T-cell (primary cell): Measurements from ENCODE around the gene CCDC134. TPM values are rescaled to one million over a fixed set of nuclear protein-coding genes. Genes with fewer than 3 reads are reported as not detected.
A peak's percentile ranks its signal among the peaks of the same experiment; 100 is the strongest.

ENCODE experiments used
- ATAC-seq, 4 experiments: fragments of 200-7000 bp in 3 of 4; fragments of 150-1000 bp in 1 of 4; cut with Tn5 transposase; replicated peaks in 1 of 4; 1 replicate in 3 of 4; 2 replicates in 1 of 4; pipeline ENCODE4 v1.10.0; 2021; ENCODE audit warnings: moderate library complexity in 3 of 4, mild to moderate bottlenecking in 2 of 4, moderate number of reproducible peaks in 1 of 4
- CTCF ChIA-PET, 2 donors: fragments of 300-600 bp; sonication (Branson Sonifier 250); formaldehyde crosslinking; loops; one replicate each; lab custom pipeline; 2022; ENCODE audit warnings: antibody characterized with exemption in 2 of 2; lab: Charles Lee
- POLR2A ChIA-PET, 2 donors: fragments of 300-600 bp; sonication (Branson Sonifier 250); formaldehyde crosslinking; loops; one replicate each; lab custom pipeline; 2022; ENCODE audit warnings: antibody characterized with exemption in 2 of 2; lab: Charles Lee
- DNase-seq, 35 experiments: peaks; one replicate each; pipeline versions ENCODE4 v3.0.0 to v3.0.0-alpha.2; 2013 to 2023
- H3K27ac ChIP-seq: one replicate; pipeline ENCODE4 v1.5.1; 2013; ENCODE audit warnings: low read length
- H3K27me3 ChIP-seq, 2 experiments: replicated peaks in 1 of 2; 1 replicate in 1 of 2; 2 replicates in 1 of 2; pipeline versions ENCODE4 v1.6.1 to v1.7.0; 2013; ENCODE audit warnings: low read length in 1 of 2, mixed read lengths in 1 of 2; ENCODE audit not compliant: control insufficient read depth in 2 of 2, insufficient read depth in 2 of 2; ENCODE audit errors: extremely low read depth in 1 of 2
- H3K36me3 ChIP-seq, 2 donors: 1 replicate in 1 of 2; 2 replicates in 1 of 2; pipeline versions ENCODE4 v1.6.1 to v1.7.0; 2013; ENCODE audit warnings: low read length in 1 of 2; ENCODE audit not compliant: control insufficient read depth in 2 of 2, insufficient read depth in 1 of 2; ENCODE audit errors: extremely low read depth in 1 of 2
- H3K4me1 ChIP-seq, 2 experiments: 1 replicate in 1 of 2; 2 replicates in 1 of 2; pipeline versions ENCODE4 v1.6.1 to v1.7.0; 2013; ENCODE audit warnings: low read length in 2 of 2, mixed read lengths in 1 of 2; ENCODE audit not compliant: insufficient read depth in 2 of 2, control insufficient read depth in 1 of 2; ENCODE audit errors: extremely low read depth in 1 of 2
- H3K4me3 ChIP-seq, 2 donors: 1 replicate in 1 of 2; 2 replicates in 1 of 2; pipeline versions ENCODE4 v1.5.1 to v1.7.0; 2013; ENCODE audit warnings: mild to moderate bottlenecking in 2 of 2, low read length in 1 of 2, moderate library complexity in 1 of 2; ENCODE audit not compliant: control insufficient read depth in 1 of 2; ENCODE audit errors: extremely low read depth in 1 of 2
- H3K9me3 ChIP-seq: 2 replicates; pipeline ENCODE4 v1.7.0; 2013
- H3K27ac Mint-ChIP-seq, 2 donors: one replicate each; pipeline ENCODE4 v1.8.0; 2020 to 2021; ENCODE audit warnings: mild to moderate bottlenecking in 2 of 2, mixed read lengths in 2 of 2
- H3K27me3 Mint-ChIP-seq, 2 donors: one replicate each; pipeline ENCODE4 v1.8.0; 2021 to 2022; ENCODE audit warnings: mixed read lengths in 2 of 2
- H3K36me3 Mint-ChIP-seq: one replicate; pipeline ENCODE4 v1.8.0; 2021; ENCODE audit warnings: mixed read lengths
- H3K4me1 Mint-ChIP-seq, 3 donors: one replicate each; pipeline ENCODE4 v1.8.0; 2020 to 2022; ENCODE audit warnings: mixed read lengths in 3 of 3, mild to moderate bottlenecking in 1 of 3
- H3K4me3 Mint-ChIP-seq, 3 donors: one replicate each; pipeline ENCODE4 v1.8.0; 2020 to 2022; ENCODE audit warnings: mild to moderate bottlenecking in 3 of 3, mixed read lengths in 3 of 3, moderate library complexity in 3 of 3
- H3K9me3 Mint-ChIP-seq, 3 donors: one replicate each; pipeline ENCODE4 v1.8.0; 2020 to 2022; ENCODE audit warnings: mixed read lengths in 3 of 3
- WGBS: methylation state at CpG from one replicate; pipeline ENCODE4 v1.1.5; 2013; ENCODE audit warnings: missing lambda C conversion rate; ENCODE audit not compliant: insufficient coverage; 5-methylcytosine and 5-hydroxymethylcytosine counted together
- total RNA-seq, 35 experiments: library from RNA in 6 of 35; stranded (reverse) in 6 of 35; fragments of 120-200 nt in 1 of 35; gene quantifications; one replicate each; pipeline versions ENCODE4 v1.2.1 to v1.2.4 and lab custom pipeline; 2013 to 2026

CCDC134 gene
- total RNA-seq, 5 donors from 2014 or later (not counting 1 experiment from before 2014, with no cell fraction given): 14.4 to 21.7 (median 16.7) TPM

DNA sequence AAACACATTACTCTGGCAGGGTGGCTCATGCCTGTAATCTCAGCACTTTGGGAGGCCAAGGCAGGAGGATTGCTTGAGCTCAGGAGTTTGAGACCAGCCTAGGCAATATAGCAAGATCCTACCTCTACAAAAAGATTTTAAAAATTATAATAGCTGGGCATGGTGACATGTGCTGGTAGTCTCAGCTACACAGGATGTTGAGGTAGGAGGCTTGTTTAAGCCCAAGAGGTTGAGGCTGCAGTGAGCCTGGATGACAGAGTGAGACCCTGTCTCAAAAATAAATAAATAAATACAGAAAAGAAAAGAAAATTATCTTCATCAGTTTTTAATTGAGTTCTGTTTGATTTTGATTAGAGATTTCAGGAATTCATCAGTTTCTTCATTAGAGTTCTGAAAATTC is 5.2 kb downstream of the CCDC134 start:
- H3K36me3 Mint-ChIP-seq: peaks cover 19% of the 10 kb centered on the region
- ChIA-PET POLR2A (interaction anchor here in 1 of 2 donors (0.5 kb wide), 1 partner anchor 101 kb away, joined by 4 read pairs; no protein-coding TSS in a partner anchor), CTCF (no interaction called here)
- no peak for ATAC-seq
- Histone ChIP-seq H3K4me3 (no peak overlapping the region), H3K27me3 (no peaks in the 10 kb centered on the region), H3K27ac (no peak overlapping the region), H3K36me3 (peaks cover 11 to 13% of the 10 kb centered on the region in 2 donors), H3K4me1 (peaks cover 12 to 23% of the 10 kb centered on the region in 2 experiments), H3K9me3 (no peaks in the 10 kb centered on the region)
- no peak overlapping the region for H3K4me3 Mint-ChIP-seq
- peaks cover 32 to 43% (median 37%) of the 10 kb centered on the region in 3 donors for H3K4me1 Mint-ChIP-seq
- no peaks in the 10 kb centered on the region for H3K9me3 Mint-ChIP-seq
- no peaks in the 10 kb centered on the region for H3K27me3 Mint-ChIP-seq
- no peak for DNase-seq
- H3K27ac Mint-ChIP-seq: no peak overlapping the region

DNA sequence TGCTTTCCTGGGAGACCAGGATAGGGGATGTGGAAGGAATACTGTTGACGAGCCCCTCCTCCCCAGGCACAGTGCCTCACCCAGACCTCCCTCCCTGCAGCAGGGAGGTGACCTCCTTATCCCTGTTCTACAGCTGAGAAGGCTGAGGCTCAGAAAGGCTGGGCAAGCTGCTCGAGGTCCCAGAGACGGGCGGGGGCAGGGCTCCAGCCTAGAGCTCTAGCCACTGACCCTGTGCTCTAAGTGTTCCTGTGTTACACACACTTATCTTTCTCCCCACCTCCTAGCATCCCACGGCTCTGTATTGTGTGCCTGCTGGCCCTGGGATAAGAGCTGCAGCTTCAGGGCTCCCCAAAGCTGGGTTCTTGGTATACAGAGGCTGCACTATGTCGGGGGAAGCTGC is 7.9 kb downstream of the CCDC134 start:
- CTCF ChIA-PET: no interaction called here
- no peaks in the 10 kb centered on the region for H3K27me3 ChIP-seq
- 100% methylated on average over 4 of the region's 6 CpGs for WGBS
- no peaks in the 10 kb centered on the region for H3K27me3 Mint-ChIP-seq
- no peak for DNase-seq
- H3K4me1 Mint-ChIP-seq: peaks cover 13 to 21% (median 20%) of the 10 kb centered on the region in 3 donors
- H3K27ac ChIP-seq: no peak overlapping the region
- H3K4me1 ChIP-seq: peaks cover 0 to 3% of the 10 kb centered on the region in 2 experiments
- peaks cover 30% of the 10 kb centered on the region for H3K36me3 Mint-ChIP-seq
- no peak overlapping the region for H3K4me3 Mint-ChIP-seq
- no peak overlapping the region for H3K27ac Mint-ChIP-seq
- H3K36me3 ChIP-seq: peaks cover 11 to 32% of the 10 kb centered on the region in 2 donors
- H3K4me3 ChIP-seq: no peak overlapping the region
- no peaks in the 10 kb centered on the region for H3K9me3 Mint-ChIP-seq
- no peak for ATAC-seq
- POLR2A ChIA-PET: no interaction called here
- no peaks in the 10 kb centered on the region for H3K9me3 ChIP-seq

DNA sequence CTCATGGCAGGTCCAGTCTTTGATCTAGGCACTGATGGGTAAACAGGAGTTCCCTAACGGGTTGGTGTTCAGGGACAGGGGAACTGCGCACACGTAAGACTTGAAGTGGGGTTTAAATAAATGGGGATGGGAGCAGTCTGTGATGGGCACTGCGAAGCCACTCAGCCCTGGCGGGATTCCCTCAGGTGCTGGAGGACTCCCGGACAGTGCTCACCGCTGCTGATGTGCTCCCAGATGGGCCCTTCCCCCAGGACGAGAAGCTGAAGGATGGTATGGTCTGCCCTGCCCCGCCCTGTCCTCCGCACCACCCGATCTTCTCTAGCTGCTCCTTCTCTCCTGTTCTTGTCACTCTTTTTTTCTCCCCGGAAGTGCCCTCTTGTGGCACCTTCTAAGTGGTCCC is 9.5 kb downstream of the CCDC134 start:
- POLR2A ChIA-PET: no interaction called here
- Mint-ChIP-seq H3K27me3 (no peaks in the 10 kb centered on the region), H3K4me3 (no peak overlapping the region), H3K4me1 (peaks cover 1 to 7% (median 7%) of the 10 kb centered on the region in 3 donors), H3K9me3 (no peaks in the 10 kb centered on the region), H3K27ac (no peak overlapping the region), H3K36me3 (peaks cover 38% of the 10 kb centered on the region)
- peaks cover 11 to 40% of the 10 kb centered on the region in 2 donors for H3K36me3 ChIP-seq
- H3K27ac ChIP-seq: no peak overlapping the region
- DNase-seq (no peak), ATAC-seq (no peak)
- H3K27me3 ChIP-seq: no peaks in the 10 kb centered on the region
- CTCF ChIA-PET: no interaction called here
- 88% methylated on average over 8 of the region's 12 CpGs for WGBS
- H3K4me3 ChIP-seq: no peak overlapping the region
- H3K4me1 ChIP-seq: peaks cover 0 to 3% of the 10 kb centered on the region in 2 experiments
- H3K9me3 ChIP-seq: no peaks in the 10 kb centered on the region

DNA sequence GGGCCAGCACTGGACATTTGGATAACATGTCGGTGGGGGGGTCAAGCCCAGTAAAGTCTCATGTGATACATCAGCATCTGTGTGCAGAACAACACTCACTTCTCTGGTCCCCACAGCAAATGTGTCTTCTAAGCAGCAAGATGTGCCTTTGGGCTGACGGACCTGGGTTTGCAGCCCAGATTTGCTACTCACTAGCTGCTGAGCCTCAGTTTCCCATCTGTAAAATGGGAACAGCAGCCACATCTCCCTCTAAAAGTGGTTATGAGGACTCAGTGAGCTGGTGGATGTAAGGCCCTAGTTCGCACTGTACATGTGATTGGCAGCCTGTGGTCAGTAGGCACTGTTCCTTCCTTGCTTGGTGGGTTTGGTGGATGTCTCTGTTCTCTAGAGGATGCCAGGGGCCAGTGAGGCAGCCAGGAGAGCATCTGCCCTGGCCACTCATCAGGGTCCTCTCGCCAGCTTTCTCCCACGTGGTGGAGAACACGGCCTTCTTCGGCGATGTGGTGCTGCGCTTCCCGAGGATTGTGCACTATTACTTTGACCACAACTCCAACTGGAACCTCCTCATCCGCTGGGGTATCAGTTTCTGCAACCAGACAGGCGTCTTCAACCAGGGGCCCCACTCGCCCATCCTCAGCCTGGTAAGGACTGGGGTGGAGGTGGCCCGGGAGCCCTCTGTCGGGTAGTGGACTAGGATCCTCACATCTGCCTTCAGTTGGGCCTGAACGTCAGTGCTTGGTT is 12.5 kb downstream of the CCDC134 start:
- peaks cover 42% of the 10 kb centered on the region for H3K36me3 Mint-ChIP-seq
- ChIA-PET CTCF (no interaction called here), POLR2A (no interaction called here)
- Histone ChIP-seq H3K27ac (no peak overlapping the region), H3K9me3 (no peaks in the 10 kb centered on the region), H3K4me3 (no peak overlapping the region), H3K27me3 (no peaks in the 10 kb centered on the region), H3K36me3 (peaks cover 11 to 60% of the 10 kb centered on the region in 2 donors), H3K4me1 (no peaks in the 10 kb centered on the region)
- no peaks in the 10 kb centered on the region for H3K9me3 Mint-ChIP-seq
- DNase-seq: no peak
- H3K27ac Mint-ChIP-seq: no peak overlapping the region
- WGBS: 93% methylated on average over 14 of the region's 16 CpGs
- peaks cover 0 to 2% (median 2%) of the 10 kb centered on the region in 3 donors for H3K4me1 Mint-ChIP-seq
- no peaks in the 10 kb centered on the region for H3K27me3 Mint-ChIP-seq
- no peak overlapping the region for H3K4me3 Mint-ChIP-seq
- ATAC-seq: no peak

DNA sequence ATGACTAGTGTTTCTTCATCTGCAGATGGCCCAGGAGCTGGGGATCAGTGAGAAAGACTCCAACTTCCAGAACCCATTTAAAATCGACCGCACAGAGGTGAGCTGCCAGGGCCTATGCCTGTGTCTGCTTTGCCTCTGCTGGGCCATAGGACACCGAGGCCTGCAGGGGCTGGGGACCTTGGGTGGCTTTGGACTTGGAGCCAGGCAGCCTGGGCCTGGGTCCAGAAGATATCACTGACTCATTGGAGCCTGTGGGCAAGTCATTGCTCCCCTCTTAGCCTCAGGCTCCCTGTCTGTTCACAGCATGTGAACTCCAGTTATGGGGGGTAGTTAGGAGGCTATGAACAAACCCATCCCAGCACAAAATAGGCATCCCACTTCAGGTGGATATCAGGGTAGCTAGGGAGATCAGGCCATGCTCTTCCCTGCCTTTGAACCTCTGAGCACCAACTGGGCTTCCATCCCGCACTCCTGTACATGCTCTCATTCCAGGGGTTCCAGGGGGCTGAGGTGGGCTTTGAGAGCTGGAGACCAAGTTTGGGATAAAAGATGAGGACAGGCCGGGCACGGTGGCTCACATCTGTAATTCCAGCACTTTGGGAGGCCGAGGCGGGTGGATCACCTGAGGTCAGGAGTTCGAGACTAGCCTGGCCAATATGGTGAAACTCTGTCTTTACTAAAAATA is 13.4 kb downstream of the CCDC134 start:
- Mint-ChIP-seq H3K4me1 (peaks cover 0 to 2% (median 1%) of the 10 kb centered on the region in 3 donors), H3K36me3 (peaks cover 40% of the 10 kb centered on the region), H3K27ac (no peak overlapping the region), H3K27me3 (no peaks in the 10 kb centered on the region), H3K9me3 (no peaks in the 10 kb centered on the region), H3K4me3 (no peak overlapping the region)
- 98% methylated on average over 8 of the region's 9 CpGs for WGBS
- Histone ChIP-seq H3K27me3 (no peaks in the 10 kb centered on the region), H3K36me3 (peaks cover 9 to 64% of the 10 kb centered on the region in 2 donors), H3K4me3 (no peak overlapping the region), H3K27ac (no peak overlapping the region), H3K4me1 (no peaks in the 10 kb centered on the region), H3K9me3 (no peaks in the 10 kb centered on the region)
- CTCF ChIA-PET: interaction anchor here in 1 of 2 donors (0.5 to 1.2 kb wide), 2 partner anchors 127 to 703 kb away, joined by 3 to 5 read pairs; no protein-coding TSS in a partner anchor
- no peak for DNase-seq
- POLR2A ChIA-PET: no interaction called here
- no peak for ATAC-seq

DNA sequence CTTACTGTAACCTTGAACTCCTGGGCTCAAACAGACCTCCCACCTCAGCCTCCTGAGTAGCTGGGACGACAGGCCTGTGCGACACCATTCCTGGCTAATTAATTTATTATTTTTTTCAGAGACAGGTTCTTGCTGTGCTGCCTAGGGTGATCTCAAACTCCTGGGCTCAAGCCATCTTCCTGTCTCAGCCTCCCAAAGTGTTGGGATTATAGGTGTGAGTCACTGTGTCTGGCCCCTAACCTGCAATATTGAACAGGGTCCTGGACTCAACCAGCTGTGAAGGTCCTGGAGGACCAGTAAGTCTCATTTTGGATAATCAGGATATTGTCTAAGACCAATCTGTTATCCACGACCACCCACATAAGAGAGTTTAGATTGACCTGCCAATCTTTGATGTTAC is 15.2 kb downstream of the CCDC134 start:
- POLR2A ChIA-PET: no interaction called here
- CTCF ChIA-PET: no interaction called here
- peaks cover 35% of the 10 kb centered on the region for H3K36me3 Mint-ChIP-seq

More for the DNA sequence above, 15.2 kb downstream of the CCDC134 start:
- no peaks in the 10 kb centered on the region for H3K27me3 Mint-ChIP-seq
- no peaks in the 10 kb centered on the region for H3K9me3 Mint-ChIP-seq
- Histone ChIP-seq H3K27me3 (no peaks in the 10 kb centered on the region), H3K9me3 (no peaks in the 10 kb centered on the region), H3K4me1 (no peaks in the 10 kb centered on the region), H3K36me3 (peaks cover 0 to 64% of the 10 kb centered on the region in 2 donors), H3K27ac (no peak overlapping the region), H3K4me3 (no peak overlapping the region)
- no CpG with 5 or more reads among the region's 3 CpGs for WGBS
- no peaks in the 10 kb centered on the region for H3K4me1 Mint-ChIP-seq
- H3K4me3 Mint-ChIP-seq: no peak overlapping the region
- H3K27ac Mint-ChIP-seq: peak overlapping the region in 1 of 2 donors; percentile 34
- no peak for ATAC-seq
- DNase-seq: no peak
